ENCODE measurements around the gene C1QTNF1.

GRCh38 chr17:79039886-79040285, 15.9 kb downstream of the C1QTNF1 start:
- TF ChIP-seq, protein P1, sequence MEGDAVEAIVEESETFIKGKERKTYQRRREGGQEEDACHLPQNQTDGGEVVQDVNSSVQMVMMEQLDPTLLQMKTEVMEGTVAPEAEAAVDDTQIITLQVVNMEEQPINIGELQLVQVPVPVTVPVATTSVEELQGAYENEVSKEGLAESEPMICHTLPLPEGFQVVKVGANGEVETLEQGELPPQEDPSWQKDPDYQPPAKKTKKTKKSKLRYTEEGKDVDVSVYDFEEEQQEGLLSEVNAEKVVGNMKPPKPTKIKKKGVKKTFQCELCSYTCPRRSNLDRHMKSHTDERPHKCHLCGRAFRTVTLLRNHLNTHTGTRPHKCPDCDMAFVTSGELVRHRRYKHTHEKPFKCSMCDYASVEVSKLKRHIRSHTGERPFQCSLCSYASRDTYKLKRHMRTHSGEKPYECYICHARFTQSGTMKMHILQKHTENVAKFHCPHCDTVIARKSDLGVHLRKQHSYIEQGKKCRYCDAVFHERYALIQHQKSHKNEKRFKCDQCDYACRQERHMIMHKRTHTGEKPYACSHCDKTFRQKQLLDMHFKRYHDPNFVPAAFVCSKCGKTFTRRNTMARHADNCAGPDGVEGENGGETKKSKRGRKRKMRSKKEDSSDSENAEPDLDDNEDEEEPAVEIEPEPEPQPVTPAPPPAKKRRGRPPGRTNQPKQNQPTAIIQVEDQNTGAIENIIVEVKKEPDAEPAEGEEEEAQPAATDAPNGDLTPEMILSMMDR (IDR thresholded peaks at IDR 0.05 in 2 of 3, conservative IDR thresholded peaks at IDR 0.05 in 1 of 3; ENCODE audit: borderline replicate concordance in 1 of 3, insufficient read depth in 1 of 3, low read depth in 2 of 3, low read length in 2 of 3) = no peak
- TF ChIP-seq ZNF274 (IDR thresholded peaks at IDR 0.05; ENCODE audit: low read depth, low read length) = no peak
- TF ChIP-seq EZH2phosphoT487 (IDR thresholded peaks at IDR 0.05; ENCODE audit: borderline replicate concordance) = no peak
- TF ChIP-seq, protein P2, sequence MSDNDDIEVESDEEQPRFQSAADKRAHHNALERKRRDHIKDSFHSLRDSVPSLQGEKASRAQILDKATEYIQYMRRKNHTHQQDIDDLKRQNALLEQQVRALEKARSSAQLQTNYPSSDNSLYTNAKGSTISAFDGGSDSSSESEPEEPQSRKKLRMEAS (IDR thresholded peaks at IDR 0.05) = no peak

All from HCT116 (cell line).